Thyroid gland (tissue), 4 donors: Measurements from ENCODE around the gene FAM53B.

Experiments used
- POLR2A ChIP-seq, 2 donors: fragments of 450-650 bp; IDR thresholded peaks; one replicate each; pipeline ENCODE4 v1.6.1; 2017; ENCODE audit warnings: antibody characterized with exemption in 2 of 2, mild to moderate bottlenecking in 2 of 2, moderate library complexity in 1 of 2
- TF ChIP-seq, protein P1 (sequence below), 6 experiments: fragments of 200-600 bp in 3 of 6; fragments of 450-650 bp in 3 of 6; sonication (generic) in 3 of 6; IDR thresholded peaks; one replicate each; pipeline ENCODE4 v1.5.1; 2016 to 2019; ENCODE audit warnings: antibody characterized with exemption in 6 of 6, mild to moderate bottlenecking in 2 of 6, inconsistent platforms in 1 of 6, moderate library complexity in 1 of 6

DNA sequence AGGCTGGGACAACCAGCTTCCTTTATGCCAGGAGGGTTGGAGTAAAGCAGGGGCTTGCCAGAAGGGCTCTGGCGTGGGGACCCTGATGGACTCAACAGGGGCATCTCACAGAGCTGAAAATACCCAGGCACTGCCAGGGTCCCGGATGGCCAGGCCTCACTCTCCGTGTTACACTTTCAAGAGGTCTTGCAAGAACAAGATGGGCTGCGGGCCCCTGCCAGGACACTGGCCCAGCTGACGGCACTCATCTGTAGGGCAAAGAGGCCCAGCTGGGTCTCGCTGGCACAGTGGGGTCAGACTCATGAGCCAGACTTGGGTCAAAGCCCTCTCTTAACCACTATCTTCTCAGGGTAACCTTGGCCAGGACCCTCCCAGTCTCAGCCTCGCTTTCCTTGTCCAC is 90.9 kb downstream of the FAM53B start:
- TF ChIP-seq, protein P1, sequence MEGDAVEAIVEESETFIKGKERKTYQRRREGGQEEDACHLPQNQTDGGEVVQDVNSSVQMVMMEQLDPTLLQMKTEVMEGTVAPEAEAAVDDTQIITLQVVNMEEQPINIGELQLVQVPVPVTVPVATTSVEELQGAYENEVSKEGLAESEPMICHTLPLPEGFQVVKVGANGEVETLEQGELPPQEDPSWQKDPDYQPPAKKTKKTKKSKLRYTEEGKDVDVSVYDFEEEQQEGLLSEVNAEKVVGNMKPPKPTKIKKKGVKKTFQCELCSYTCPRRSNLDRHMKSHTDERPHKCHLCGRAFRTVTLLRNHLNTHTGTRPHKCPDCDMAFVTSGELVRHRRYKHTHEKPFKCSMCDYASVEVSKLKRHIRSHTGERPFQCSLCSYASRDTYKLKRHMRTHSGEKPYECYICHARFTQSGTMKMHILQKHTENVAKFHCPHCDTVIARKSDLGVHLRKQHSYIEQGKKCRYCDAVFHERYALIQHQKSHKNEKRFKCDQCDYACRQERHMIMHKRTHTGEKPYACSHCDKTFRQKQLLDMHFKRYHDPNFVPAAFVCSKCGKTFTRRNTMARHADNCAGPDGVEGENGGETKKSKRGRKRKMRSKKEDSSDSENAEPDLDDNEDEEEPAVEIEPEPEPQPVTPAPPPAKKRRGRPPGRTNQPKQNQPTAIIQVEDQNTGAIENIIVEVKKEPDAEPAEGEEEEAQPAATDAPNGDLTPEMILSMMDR (IDR thresholded peaks at IDR 0.05), result no peak
- TF ChIP-seq POLR2A (IDR thresholded peaks at IDR 0.05), result no peak
